Mesenchymal stem cell (in vitro differentiated cells and primary cell): ENCODE measurements around the gene CXCL11.

ENCODE experiments used
- DNase-seq: peaks from one replicate; pipeline ENCODE4 v3.0.0-alpha.2; 2013
- H2AFZ ChIP-seq: one replicate; pipeline ENCODE4 v1.6.1; 2013; ENCODE audit warnings: low read depth, mild to moderate bottlenecking, control low read depth, inconsistent platforms, low read length, moderate library complexity
- H2AK5ac ChIP-seq: 2 replicates; pipeline ENCODE4 v1.6.1; 2013; ENCODE audit warnings: low read length, moderate library complexity, mild to moderate bottlenecking, inconsistent platforms; ENCODE audit not compliant: severe bottlenecking
- H2BK120ac ChIP-seq: one replicate; pipeline ENCODE4 v1.6.1; 2013; ENCODE audit warnings: low read depth, mild to moderate bottlenecking, inconsistent platforms, low read length, moderate library complexity
- H2BK12ac ChIP-seq, 2 experiments: one replicate each; pipeline ENCODE4 v1.6.1; 2013; ENCODE audit warnings: inconsistent platforms in 2 of 2, low read length in 2 of 2, mild to moderate bottlenecking in 2 of 2, moderate library complexity in 2 of 2, control low read depth in 1 of 2
- H2BK15ac ChIP-seq: one replicate; pipeline ENCODE4 v1.6.1; 2013; ENCODE audit warnings: mild to moderate bottlenecking, low read depth, inconsistent platforms; ENCODE audit not compliant: poor library complexity, severe bottlenecking
- H2BK5ac ChIP-seq: 2 replicates; pipeline ENCODE4 v1.6.1; 2013; ENCODE audit warnings: low read depth, mild to moderate bottlenecking, low read length, control low read depth, inconsistent platforms; ENCODE audit not compliant: poor library complexity, severe bottlenecking
- H3K14ac ChIP-seq, 2 experiments: one replicate each; pipeline ENCODE4 v1.6.1; 2013; ENCODE audit warnings: inconsistent platforms in 2 of 2, low read length in 2 of 2, control low read depth in 1 of 2, mild to moderate bottlenecking in 1 of 2, moderate library complexity in 1 of 2
- H3K18ac ChIP-seq, 2 experiments: one replicate each; pipeline ENCODE4 v1.6.1; 2013; ENCODE audit warnings: inconsistent platforms in 2 of 2, low read length in 2 of 2, control low read depth in 1 of 2, low read depth in 1 of 2, mild to moderate bottlenecking in 1 of 2
- H3K23ac ChIP-seq, 2 experiments: one replicate each; pipeline ENCODE4 v1.6.1; 2013; ENCODE audit warnings: inconsistent platforms in 2 of 2, low read length in 2 of 2, mild to moderate bottlenecking in 2 of 2, moderate library complexity in 2 of 2, control low read depth in 1 of 2
- H3K27ac ChIP-seq: 2 replicates; pipeline ENCODE4 v1.5.1; 2013; ENCODE audit warnings: mild to moderate bottlenecking, moderate library complexity, low read length, control low read depth, inconsistent platforms; ENCODE audit not compliant: poor library complexity, severe bottlenecking
- H3K27me3 ChIP-seq, 2 experiments: 2 replicates each; pipeline versions ENCODE4 v1.6.1 to v1.7.0; 2013; ENCODE audit warnings: low read length in 2 of 2, mild to moderate bottlenecking in 2 of 2, moderate library complexity in 2 of 2, control low read depth in 1 of 2, inconsistent platforms in 1 of 2; ENCODE audit not compliant: control insufficient read depth in 1 of 2, insufficient read depth in 1 of 2
- H3K36me3 ChIP-seq, 2 experiments: 2 replicates each; pipeline versions ENCODE4 v1.6.1 to v1.7.0; 2013; ENCODE audit warnings: low read length in 2 of 2, control low read depth in 1 of 2, inconsistent platforms in 1 of 2, low read depth in 1 of 2, mild to moderate bottlenecking in 1 of 2; ENCODE audit not compliant: insufficient read depth in 2 of 2, control insufficient read depth in 1 of 2
- H3K4ac ChIP-seq, 2 experiments: one replicate each; pipeline ENCODE4 v1.6.1; 2013; ENCODE audit warnings: inconsistent platforms in 2 of 2, low read length in 2 of 2, mild to moderate bottlenecking in 2 of 2, moderate library complexity in 2 of 2, control low read depth in 1 of 2, low read depth in 1 of 2
- H3K4me1 ChIP-seq: 2 replicates; pipeline ENCODE4 v1.6.1; 2013; ENCODE audit warnings: low read depth, low read length, control low read depth; ENCODE audit not compliant: control insufficient read depth, insufficient read depth
- H3K4me2 ChIP-seq: 2 replicates; pipeline ENCODE4 v1.6.1; 2013; ENCODE audit warnings: low read length, mild to moderate bottlenecking, inconsistent platforms; ENCODE audit not compliant: poor library complexity, severe bottlenecking
- H3K4me3 ChIP-seq, 2 experiments: 2 replicates each; pipeline versions ENCODE4 v1.5.1 to v1.7.0; 2013; ENCODE audit warnings: low read length in 2 of 2, mild to moderate bottlenecking in 2 of 2, control low read depth in 1 of 2, low read depth in 1 of 2; ENCODE audit not compliant: insufficient read depth in 1 of 2
- H3K79me1 ChIP-seq: replicated peaks from 2 replicates; pipeline ENCODE4 v1.6.1; 2013; ENCODE audit warnings: mild to moderate bottlenecking, control low read depth, low read length, inconsistent platforms; ENCODE audit not compliant: poor library complexity, severe bottlenecking
- H3K9ac ChIP-seq: 2 replicates; pipeline ENCODE4 v1.7.0; 2013; ENCODE audit warnings: mild to moderate bottlenecking, low read length, moderate library complexity
- H3K9me3 ChIP-seq: 2 replicates; pipeline ENCODE4 v1.7.0; 2013; ENCODE audit warnings: mild to moderate bottlenecking, low read length; ENCODE audit not compliant: control insufficient read depth
- H4K8ac ChIP-seq: one replicate; pipeline ENCODE4 v1.6.1; 2013; ENCODE audit warnings: inconsistent platforms, mild to moderate bottlenecking, low read length, moderate library complexity
- H4K91ac ChIP-seq: one replicate; pipeline ENCODE4 v1.6.1; 2013; ENCODE audit warnings: mild to moderate bottlenecking, low read length, inconsistent platforms
- WGBS: methylation state at CpG from one replicate; pipeline ENCODE4 v1.1.7; 2013; ENCODE audit warnings: mixed read lengths; 5-methylcytosine and 5-hydroxymethylcytosine counted together

Gene CXCL11

GRCh38 chr4:76003620-76004019 lies 32.2 kb downstream of the CXCL11 start:
- Histone ChIP-seq H3K18ac (no peak overlapping the region), H3K36me3 (no peaks in the 10 kb centered on the region), H3K27me3 (peaks cover 0 to 8% of the 10 kb centered on the region in 2 experiments), H2AK5ac (no peak overlapping the region), H2BK5ac (no peak overlapping the region), H3K9ac (no peak overlapping the region), H2AFZ (no peak overlapping the region), H3K4me2 (no peak overlapping the region), H3K4me3 (no peak overlapping the region), H2BK15ac (no peak overlapping the region), H2BK12ac (no peak overlapping the region), H2BK120ac (no peak overlapping the region), H4K91ac (no peak overlapping the region), H4K8ac (no peak overlapping the region), H3K27ac (no peak overlapping the region), H3K79me1 (no peaks in the 10 kb centered on the region), H3K4ac (no peak overlapping the region), H3K4me1 (no peaks in the 10 kb centered on the region), H3K14ac (no peak overlapping the region), H3K23ac (no peak overlapping the region), H3K9me3 (no peaks in the 10 kb centered on the region)
- DNase-seq = no peak
- 45% methylated on average over 1 of the region's 3 CpGs for WGBS

GRCh38 chr4:76003035-76003434 lies 32.8 kb downstream of the CXCL11 start:
- Histone ChIP-seq H2BK12ac (no peak overlapping the region), H2AK5ac (no peak overlapping the region), H3K27me3 (peaks cover 0 to 8% of the 10 kb centered on the region in 2 experiments), H3K23ac (no peak overlapping the region), H2AFZ (no peak overlapping the region), H2BK5ac (no peak overlapping the region), H3K79me1 (no peaks in the 10 kb centered on the region), H3K9me3 (no peaks in the 10 kb centered on the region), H3K9ac (no peak overlapping the region), H3K36me3 (no peaks in the 10 kb centered on the region), H3K4me2 (no peak overlapping the region), H3K4me1 (no peaks in the 10 kb centered on the region), H3K4ac (no peak overlapping the region), H4K8ac (no peak overlapping the region), H3K18ac (no peak overlapping the region), H2BK120ac (no peak overlapping the region), H3K4me3 (no peak overlapping the region), H3K27ac (no peak overlapping the region), H4K91ac (no peak overlapping the region), H3K14ac (no peak overlapping the region), H2BK15ac (no peak overlapping the region)
- no peak for DNase-seq
- 82% methylated on average over 2 of the region's 2 CpGs for WGBS

GRCh38 chr4:76002176-76002575 lies 33.7 kb downstream of the CXCL11 start:
- no peak overlapping the region for H2AFZ ChIP-seq
- no peak overlapping the region for H2BK15ac ChIP-seq
- H2AK5ac ChIP-seq = no peak overlapping the region
- 70% methylated on average over 4 of the region's 4 CpGs for WGBS
- no peaks in the 10 kb centered on the region for H3K79me1 ChIP-seq
- no peak overlapping the region for H3K4ac ChIP-seq
- no peak overlapping the region for H3K27ac ChIP-seq
- DNase-seq = no peak
- no peak overlapping the region for H2BK5ac ChIP-seq
- H3K9ac ChIP-seq = no peak overlapping the region
- no peaks in the 10 kb centered on the region for H3K36me3 ChIP-seq
- H2BK120ac ChIP-seq = no peak overlapping the region
- no peak overlapping the region for H4K8ac ChIP-seq
- H3K4me1 ChIP-seq = no peaks in the 10 kb centered on the region
- no peak overlapping the region for H2BK12ac ChIP-seq
- no peak overlapping the region for H3K4me3 ChIP-seq
- H3K9me3 ChIP-seq = no peaks in the 10 kb centered on the region
- H3K14ac ChIP-seq = no peak overlapping the region
- H3K4me2 ChIP-seq = no peak overlapping the region
- H4K91ac ChIP-seq = no peak overlapping the region
- H3K18ac ChIP-seq = no peak overlapping the region
- H3K27me3 ChIP-seq = peaks cover 0 to 8% of the 10 kb centered on the region in 2 experiments
- no peak overlapping the region for H3K23ac ChIP-seq

- DNase-seq = no peak
- Histone ChIP-seq H2BK5ac (no peak overlapping the region), H3K4ac (no peak overlapping the region), H3K9me3 (no peaks in the 10 kb centered on the region), H3K23ac (no peak overlapping the region), H2BK12ac (no peak overlapping the region), H2BK15ac (no peak overlapping the region), H3K14ac (no peak overlapping the region), H2AFZ (no peak overlapping the region), H3K4me2 (no peak overlapping the region), H4K91ac (no peak overlapping the region), H3K4me1 (no peaks in the 10 kb centered on the region), H3K18ac (no peak overlapping the region), H3K36me3 (no peaks in the 10 kb centered on the region), H3K4me3 (no peak overlapping the region), H2BK120ac (no peak overlapping the region), H2AK5ac (no peak overlapping the region), H3K79me1 (no peaks in the 10 kb centered on the region), H3K9ac (no peak overlapping the region), H4K8ac (no peak overlapping the region), H3K27me3 (peaks cover 0 to 8% of the 10 kb centered on the region in 2 experiments), H3K27ac (no peak overlapping the region)
- 96% methylated on average over 4 of the region's 7 CpGs for WGBS
Observed at GRCh38 chr4:76001700-76002099, 34.2 kb downstream of the CXCL11 start.
